OCI-LY3 (cell line): Measurements from ENCODE around the gene SLC20A1.

Source experiments
- CTCF ChIP-seq: fragments of 200-600, 300-600 bp; sonication (generic); IDR thresholded peaks from 2 replicates; pipeline ENCODE4 v1.5.1; 2014; ENCODE audit warnings: antibody characterized with exemption, low read length, low read depth
- EZH2phosphoT487 ChIP-seq: fragments of 200-600 bp; shearing (Covaris generic); IDR thresholded peaks from 2 replicates; pipeline ENCODE4 v1.6.1; 2018; ENCODE audit warnings: antibody characterized with exemption, mixed run types, low read depth

DNA sequence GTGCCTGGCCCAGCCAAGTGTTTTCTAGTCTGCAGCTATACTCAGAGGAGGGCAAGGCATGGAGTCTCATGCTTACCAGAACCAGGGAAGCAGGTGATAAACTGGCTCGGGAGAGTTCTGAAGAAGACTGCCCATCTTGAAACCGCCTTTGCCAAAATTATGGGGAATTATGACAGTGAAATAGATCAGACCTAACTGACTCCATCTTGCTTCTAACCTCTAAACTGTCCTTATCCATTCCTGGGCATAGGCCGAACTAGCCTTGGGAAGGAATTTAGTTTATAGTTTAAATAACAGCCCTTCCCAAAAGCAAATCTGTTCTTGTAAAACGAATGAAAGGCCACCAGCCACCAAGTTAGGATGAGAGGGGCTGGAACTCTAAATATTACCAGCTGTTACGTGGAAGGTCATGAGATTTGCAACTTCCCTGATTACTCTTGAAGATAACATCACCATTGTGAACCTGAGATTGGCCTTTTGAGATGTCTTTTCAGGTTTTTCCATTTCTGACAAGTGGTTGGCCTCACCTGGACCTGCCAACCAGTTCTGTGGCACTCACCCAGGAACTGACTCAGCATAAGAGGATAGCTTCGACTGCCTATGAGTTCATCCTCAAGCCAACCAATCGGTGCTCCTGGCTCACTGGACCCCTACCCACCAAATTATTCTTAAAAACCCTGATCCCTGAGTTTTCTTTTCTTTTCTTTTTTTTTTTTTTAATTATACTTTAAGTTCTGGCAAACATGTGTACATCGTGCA is 37.9 kb upstream of the SLC20A1 start:
- TF ChIP-seq CTCF = no peak
- TF ChIP-seq EZH2phosphoT487 = no peak
